HG03095 (cell line): ENCODE data around the gene ISOC1.

ENCODE experiments used
- ATAC-seq: cut with Tn5 transposase; IDR thresholded peaks from one replicate; pipeline ENCODE4 v1.9.1; 2021; ENCODE audit warnings: moderate library complexity; ENCODE audit not compliant: unreplicated experiment

Gene ISOC1

GRCh38 chr5:129124608-129125007, 30.1 kb downstream of the ISOC1 start:
- no peak for ATAC-seq

- peak; percentile 83 for ATAC-seq
These were observed 31.3 kb downstream of the ISOC1 start for GRCh38 chr5:129125819-129126218.

DNA sequence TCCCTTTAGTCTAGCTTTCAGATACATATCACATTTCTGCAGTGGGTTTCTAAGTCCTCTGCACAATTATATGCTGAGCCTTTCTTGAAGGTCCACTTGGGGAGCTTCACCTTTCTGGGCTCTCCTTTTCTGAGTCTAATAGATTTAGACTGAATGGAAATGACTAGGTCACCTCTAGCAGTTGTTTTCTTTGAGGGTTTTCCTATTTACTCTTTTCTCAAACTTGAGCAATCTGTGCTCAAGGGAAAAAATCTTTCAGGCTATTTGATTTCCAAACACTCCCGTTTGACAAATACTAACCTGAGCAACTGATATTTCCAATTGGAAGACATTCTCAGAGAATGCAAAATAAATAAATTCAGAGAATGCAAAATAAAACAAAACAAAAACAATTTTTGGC, 39.0 kb downstream of the ISOC1 start:
- ATAC-seq: no peak

GRCh38 chr5:129135633-129136032, 41.1 kb downstream of the ISOC1 start:
- ATAC-seq: no peak

DNA sequence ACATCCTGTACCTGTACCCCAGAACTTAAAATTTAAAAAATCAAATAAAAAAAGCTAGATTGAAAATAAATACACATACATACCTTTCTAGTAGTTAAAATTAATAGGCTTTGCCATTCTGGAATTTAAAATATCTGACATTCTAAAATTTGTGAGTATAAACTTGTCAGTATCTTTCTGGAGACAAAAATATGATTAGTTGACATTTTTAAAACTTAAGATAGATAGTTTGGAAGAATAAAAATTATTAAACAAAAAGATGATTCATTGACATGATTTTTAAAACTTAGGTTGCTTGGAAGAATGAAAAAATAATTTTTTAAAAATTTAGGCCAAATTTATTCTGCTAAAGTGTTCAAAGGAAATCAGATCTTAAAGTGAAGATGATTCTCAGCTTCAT, 43.1 kb downstream of the ISOC1 start:
- ATAC-seq: no peak

DNA sequence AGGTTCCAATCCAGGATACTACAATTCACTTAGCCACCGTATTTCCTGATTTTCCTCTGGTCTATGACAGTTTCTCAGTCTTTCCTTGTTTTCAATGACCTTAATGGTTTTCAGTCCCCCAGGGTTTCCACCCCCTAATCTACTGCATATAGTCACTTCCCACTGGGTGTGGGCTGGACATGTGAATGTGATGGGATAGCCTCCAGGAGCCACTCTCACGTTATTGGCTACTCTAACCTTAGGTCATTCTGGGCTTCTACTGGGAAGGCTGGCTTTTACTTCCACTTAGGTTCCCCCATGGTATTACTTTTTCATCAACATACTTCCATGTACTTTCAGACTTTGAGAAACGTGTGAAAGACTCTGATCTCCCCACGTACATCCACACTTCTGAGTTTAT, 46.5 kb downstream of the ISOC1 start:
- no peak for ATAC-seq

- ATAC-seq: no peak
These were observed 47.1 kb downstream of the ISOC1 start for GRCh38 chr5:129141696-129142095.

DNA sequence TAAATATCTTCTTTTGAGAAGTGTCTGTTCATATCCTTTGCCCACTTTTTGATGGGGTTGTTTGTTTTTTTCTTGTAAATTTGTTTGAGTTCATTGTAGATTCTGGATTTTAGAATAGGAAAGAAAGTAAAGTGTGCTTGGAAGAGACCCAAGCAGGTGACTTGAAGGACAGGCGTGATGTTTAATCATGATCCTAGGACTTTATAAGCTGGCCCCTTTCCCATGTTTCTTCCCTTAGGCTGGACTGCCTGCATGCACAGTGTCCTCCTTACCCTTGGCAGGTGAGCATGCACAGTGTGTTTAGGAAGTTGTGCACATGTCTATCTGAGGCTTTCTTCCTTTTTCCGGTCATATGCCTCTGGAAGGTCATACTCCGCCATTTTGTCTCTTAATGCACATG, 61.3 kb downstream of the ISOC1 start:
- ATAC-seq: no peak

- ATAC-seq: no peak
These were observed 67.3 kb downstream of the ISOC1 start for GRCh38 chr5:129161830-129162229.
